ENCODE results near the gene QKI. TPM values are rescaled to one million over a fixed set of nuclear protein-coding genes. Genes with fewer than 3 reads are reported as not detected.

Gene QKI
- total RNA-seq, 6 experiments from 2014 or later: 47.6 to 80.8 (median 76.3) TPM

GRCh38 chr6:163539101-163539762 lies 124.7 kb downstream of the QKI start:
- TF ChIP-seq POLR2A (IDR thresholded peaks at IDR 0.05) (no peak), CTCF (IDR thresholded peaks at IDR 0.05) (no peak)
- intact Hi-C loops (cut with DNase I): no loop called here

GRCh38 chr6:163543321-163543720 lies 128.8 kb downstream of the QKI start:
- 100% methylated on average over 2 of the region's 2 CpGs for WGBS (ENCODE audit: insufficient coverage, low coverage, low lambda C conversion rate, missing lambda C conversion rate)
- H3K4me3 ChIP-seq: no peak overlapping the region
- no peaks in the 10 kb centered on the region for H3K9me3 ChIP-seq
- H3K27me3 ChIP-seq: no peaks in the 10 kb centered on the region
- H3K27ac ChIP-seq: no peak overlapping the region
- TF ChIP-seq CTCF (IDR thresholded peaks at IDR 0.05): no peak
- no peak for TF ChIP-seq POLR2A (IDR thresholded peaks at IDR 0.05)
- ATAC-seq: no peak
- intact Hi-C loops (cut with DNase I): no loop called here
- peaks cover 0 to 19% (median 7%) of the 10 kb centered on the region in 4 donors for H3K4me1 ChIP-seq
- H3K36me3 ChIP-seq: peaks cover 0 to 2% (median 0%) of the 10 kb centered on the region in 4 donors
- no peak for DNase-seq

More at GRCh38 chr6:163539101-163539762, 124.7 kb downstream of the QKI start:
- H3K27me3 ChIP-seq: no peaks in the 10 kb centered on the region
- H3K4me3 ChIP-seq: no peak overlapping the region
- peak; percentile 80 to 88 (median 86) for ATAC-seq
- H3K27ac ChIP-seq: peak overlapping the region in 2 of 3 donors; percentile 24 to 31
- no peaks in the 10 kb centered on the region for H3K36me3 ChIP-seq
- no peaks in the 10 kb centered on the region for H3K9me3 ChIP-seq
- H3K4me1 ChIP-seq: peaks cover 0 to 26% (median 9%) of the 10 kb centered on the region in 4 donors
- peak in 1 of 3 donors; percentile 51 for DNase-seq
- 34% methylated on average over 5 of the region's 5 CpGs for WGBS (ENCODE audit: insufficient coverage, low coverage, low lambda C conversion rate, missing lambda C conversion rate)

- ATAC-seq: no peak
- 92% methylated on average over 5 of the region's 5 CpGs for WGBS (ENCODE audit: insufficient coverage, low coverage, low lambda C conversion rate, missing lambda C conversion rate)
Measured at GRCh38 chr6:163545370-163545769, 130.9 kb downstream of the QKI start.

GRCh38 chr6:163547287-163547686 lies 132.8 kb downstream of the QKI start:
- no peaks in the 10 kb centered on the region for H3K9me3 ChIP-seq
- ATAC-seq (no peak), DNase-seq (no peak)
- no peak overlapping the region for H3K4me3 ChIP-seq
- WGBS (ENCODE audit: insufficient coverage, low coverage, low lambda C conversion rate, missing lambda C conversion rate): 100% methylated on average over 3 of the region's 3 CpGs
- intact Hi-C loops (cut with DNase I): no loop called here
- no peaks in the 10 kb centered on the region for H3K4me1 ChIP-seq
- TF ChIP-seq POLR2A (IDR thresholded peaks at IDR 0.05): no peak
- no peak for TF ChIP-seq CTCF (IDR thresholded peaks at IDR 0.05)
- peaks cover 0 to 2% (median 0%) of the 10 kb centered on the region in 4 donors for H3K36me3 ChIP-seq
- H3K27me3 ChIP-seq: no peaks in the 10 kb centered on the region
- H3K27ac ChIP-seq: no peak overlapping the region

More at GRCh38 chr6:163545370-163545769, 130.9 kb downstream of the QKI start:
- intact Hi-C loops (cut with DNase I): no loop called here
- TF ChIP-seq CTCF (IDR thresholded peaks at IDR 0.05) (no peak), POLR2A (IDR thresholded peaks at IDR 0.05) (no peak)
- Histone ChIP-seq H3K4me1 (no peaks in the 10 kb centered on the region), H3K4me3 (no peak overlapping the region), H3K9me3 (no peaks in the 10 kb centered on the region), H3K36me3 (peaks cover 0 to 2% (median 0%) of the 10 kb centered on the region in 4 donors), H3K27ac (no peak overlapping the region), H3K27me3 (no peaks in the 10 kb centered on the region)
- DNase-seq: no peak

Measured in right lobe of liver (tissue), 6 donors.